Lower leg skin (tissue), 4 donors: Measurements from ENCODE around the gene F2RL2. TPM values are rescaled to one million over a fixed set of nuclear protein-coding genes. Genes with fewer than 3 reads are reported as not detected.

ENCODE experiments used
- DNase-seq, 2 donors: peaks; one replicate each; pipeline ENCODE4 v3.0.0-alpha.2; 2019; ENCODE audit warnings: low spot score in 2 of 2
- H3K4me3 ChIP-seq: fragments of 200-600 bp; sonication (generic); 2 replicates; pipeline ENCODE4 v1.5.1; 2017; ENCODE audit warnings: mild to moderate bottlenecking, low read depth; ENCODE audit not compliant: poor library complexity, severe bottlenecking
- POLR2A ChIP-seq, 2 donors: fragments of 450-650 bp; IDR thresholded peaks; one replicate each; pipeline ENCODE4 v1.6.1; 2016 to 2017; ENCODE audit warnings: antibody characterized with exemption in 2 of 2, mild to moderate bottlenecking in 1 of 2, moderate library complexity in 1 of 2
- WGBS, 2 donors: methylation state at CpG; one replicate each; pipeline ENCODE4 v1.1.5; 2018; 5-methylcytosine and 5-hydroxymethylcytosine counted together
- intact Hi-C: fragments of 100-400 bp; cut with DNase I; formaldehyde crosslinking; loops from one replicate; pipeline ENCODE4 v1.15.0; 2023; ENCODE audit warnings: low total_unique reads
- total RNA-seq, 4 donors: library from RNA; depleted of rRNA; stranded (reverse); fragments of >200 nt; gene quantifications; one replicate each; pipeline ENCODE4 v1.1.0, GENCODE V29; 2016
- TF ChIP-seq, protein P1 (sequence below), 3 donors: fragments of 450-650 bp; IDR thresholded peaks; one replicate each; pipeline ENCODE4 v1.5.1; 2016; ENCODE audit warnings: antibody characterized with exemption in 3 of 3, mild to moderate bottlenecking in 3 of 3, moderate library complexity in 2 of 3

F2RL2 gene
- total RNA-seq, 4 donors from 2014 or later, result 0.55 to 1.8 (median 1.2) TPM

DNA sequence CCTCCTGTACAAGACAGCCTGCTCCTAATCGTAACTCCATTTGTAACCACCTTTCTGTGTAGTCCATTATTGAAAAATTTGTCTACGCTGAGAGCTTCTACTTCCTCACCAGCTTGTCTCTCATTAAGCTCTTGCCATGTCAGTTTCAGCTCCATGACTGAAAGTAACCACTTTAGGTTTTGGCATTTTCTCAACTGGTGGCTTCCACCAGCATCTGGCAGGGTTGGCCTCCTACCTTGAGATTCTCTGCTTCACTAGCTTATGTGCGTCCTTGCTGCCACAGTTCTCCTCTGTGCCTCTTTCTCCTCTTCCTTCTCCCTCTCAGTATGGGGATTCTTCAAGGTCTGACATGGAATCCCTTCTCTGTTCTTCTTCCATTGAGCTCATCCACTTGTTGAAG, 31.8 kb downstream of the F2RL2 start:
- TF ChIP-seq, protein P1, sequence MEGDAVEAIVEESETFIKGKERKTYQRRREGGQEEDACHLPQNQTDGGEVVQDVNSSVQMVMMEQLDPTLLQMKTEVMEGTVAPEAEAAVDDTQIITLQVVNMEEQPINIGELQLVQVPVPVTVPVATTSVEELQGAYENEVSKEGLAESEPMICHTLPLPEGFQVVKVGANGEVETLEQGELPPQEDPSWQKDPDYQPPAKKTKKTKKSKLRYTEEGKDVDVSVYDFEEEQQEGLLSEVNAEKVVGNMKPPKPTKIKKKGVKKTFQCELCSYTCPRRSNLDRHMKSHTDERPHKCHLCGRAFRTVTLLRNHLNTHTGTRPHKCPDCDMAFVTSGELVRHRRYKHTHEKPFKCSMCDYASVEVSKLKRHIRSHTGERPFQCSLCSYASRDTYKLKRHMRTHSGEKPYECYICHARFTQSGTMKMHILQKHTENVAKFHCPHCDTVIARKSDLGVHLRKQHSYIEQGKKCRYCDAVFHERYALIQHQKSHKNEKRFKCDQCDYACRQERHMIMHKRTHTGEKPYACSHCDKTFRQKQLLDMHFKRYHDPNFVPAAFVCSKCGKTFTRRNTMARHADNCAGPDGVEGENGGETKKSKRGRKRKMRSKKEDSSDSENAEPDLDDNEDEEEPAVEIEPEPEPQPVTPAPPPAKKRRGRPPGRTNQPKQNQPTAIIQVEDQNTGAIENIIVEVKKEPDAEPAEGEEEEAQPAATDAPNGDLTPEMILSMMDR (IDR thresholded peaks at IDR 0.05), result no peak
- TF ChIP-seq POLR2A (IDR thresholded peaks at IDR 0.05), result no peak
- intact Hi-C loops, result no loop called here
- DNase-seq, result no peak

GRCh38 chr5:76590027-76590426, 33.2 kb downstream of the F2RL2 start:
- no peak for TF ChIP-seq POLR2A (IDR thresholded peaks at IDR 0.05)
- TF ChIP-seq, protein P1 (IDR thresholded peaks at IDR 0.05), result no peak
- no peak overlapping the region for H3K4me3 ChIP-seq
- 96 to 100% methylated on average over 1 of the region's 1 CpG for WGBS, 2 donors
- no peak for DNase-seq
- intact Hi-C loops, result no loop called here

More for the DNA sequence above, 31.8 kb downstream of the F2RL2 start:
- 94 to 98% methylated on average over 3 of the region's 3 CpGs for WGBS, 2 donors
- H3K4me3 ChIP-seq, result no peak overlapping the region

- 84 to 85% methylated on average over 4 of the region's 4 CpGs for WGBS, 2 donors
- no peak for DNase-seq
- H3K4me3 ChIP-seq, result no peak overlapping the region
- intact Hi-C loops, result no loop called here
- TF ChIP-seq, protein P1 (IDR thresholded peaks at IDR 0.05), result no peak
- no peak for TF ChIP-seq POLR2A (IDR thresholded peaks at IDR 0.05)
These were observed 36.7 kb downstream of the F2RL2 start for GRCh38 chr5:76586531-76586930.

- no peak overlapping the region for H3K4me3 ChIP-seq
- no peak for TF ChIP-seq POLR2A (IDR thresholded peaks at IDR 0.05)
- TF ChIP-seq, protein P1 (IDR thresholded peaks at IDR 0.05), result no peak
- DNase-seq, result no peak
- 86 to 89% methylated on average over 3 of the region's 3 CpGs for WGBS, 2 donors
- intact Hi-C loops, result no loop called here
These were observed 37.4 kb downstream of the F2RL2 start for GRCh38 chr5:76585783-76586217.

GRCh38 chr5:76583163-76584047, 39.8 kb downstream of the F2RL2 start:
- WGBS, 2 donors, result 39 to 46% methylated on average over 7 of the region's 7 CpGs
- intact Hi-C loops, result no loop called here
- no peak for DNase-seq
- TF ChIP-seq, protein P1 (IDR thresholded peaks at IDR 0.05), result no peak
- TF ChIP-seq POLR2A (IDR thresholded peaks at IDR 0.05), result no peak
- H3K4me3 ChIP-seq, result no peak overlapping the region
